Epidermal melanocyte (primary cell): ENCODE results near the gene VPS13D.
"Not testable (repeated sequence)": the region's sequence is repeated elsewhere in the genome, so short reads cannot be mapped to it uniquely, and the experiment has no call there.

Source experiments
- DNase-seq: peaks from one replicate; pipeline ENCODE4 v3.0.0; 2011; ENCODE audit warnings: low spot score; ENCODE audit not compliant: insufficient read length

The VPS13D gene

DNA sequence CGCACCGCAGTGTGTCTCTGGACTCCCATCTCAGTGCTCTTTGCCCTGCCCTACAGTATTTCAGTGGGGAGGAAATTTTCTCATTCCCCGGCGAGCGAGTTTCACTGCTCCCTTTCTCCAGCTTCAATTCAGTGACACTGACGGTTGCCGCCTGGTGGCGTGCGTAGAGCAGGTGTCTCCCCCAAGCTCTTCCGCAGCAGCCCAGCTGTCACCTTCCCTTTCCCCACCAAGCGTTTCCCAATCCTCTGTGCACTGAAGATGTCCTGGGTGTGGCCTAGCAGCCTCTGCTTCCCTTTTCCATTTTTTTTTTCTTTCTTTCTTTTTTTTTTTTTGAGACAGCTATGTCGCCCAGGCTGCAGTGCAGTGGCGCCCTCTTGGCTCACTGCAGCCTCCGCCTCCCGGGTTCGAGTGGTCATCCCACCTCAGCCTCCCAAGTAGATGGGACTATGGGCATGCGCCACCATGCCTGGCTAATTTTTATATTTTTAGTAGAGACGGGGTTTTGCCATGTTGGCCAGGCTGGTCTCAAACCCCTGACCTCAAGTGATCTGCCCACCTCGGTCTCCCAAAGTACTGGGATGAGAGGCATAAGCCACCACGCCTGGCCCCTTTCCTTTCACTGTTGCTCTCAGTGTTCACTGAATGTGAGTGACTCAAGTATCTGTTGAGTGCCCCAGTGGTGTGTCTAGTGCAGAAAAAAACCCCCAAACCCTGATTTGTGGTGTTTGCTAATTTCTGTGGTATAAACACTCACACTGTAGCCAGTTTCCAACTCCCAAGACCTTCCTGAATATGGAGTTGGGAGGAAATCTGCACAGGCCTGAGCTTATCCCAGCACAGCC, 33.0 kb upstream of the VPS13D start:
- DNase-seq, result no peak

GRCh38 chr1:12197483-12197880, 32.3 kb upstream of the VPS13D start:
- no peak for DNase-seq

GRCh38 chr1:12200208-12200607, 29.6 kb upstream of the VPS13D start:
- DNase-seq, result no peak

GRCh38 chr1:12201352-12202189, 28.3 kb upstream of the VPS13D start:
- no peak for DNase-seq

GRCh38 chr1:12202190-12202497, 27.7 kb upstream of the VPS13D start:
- no peak for DNase-seq

DNA sequence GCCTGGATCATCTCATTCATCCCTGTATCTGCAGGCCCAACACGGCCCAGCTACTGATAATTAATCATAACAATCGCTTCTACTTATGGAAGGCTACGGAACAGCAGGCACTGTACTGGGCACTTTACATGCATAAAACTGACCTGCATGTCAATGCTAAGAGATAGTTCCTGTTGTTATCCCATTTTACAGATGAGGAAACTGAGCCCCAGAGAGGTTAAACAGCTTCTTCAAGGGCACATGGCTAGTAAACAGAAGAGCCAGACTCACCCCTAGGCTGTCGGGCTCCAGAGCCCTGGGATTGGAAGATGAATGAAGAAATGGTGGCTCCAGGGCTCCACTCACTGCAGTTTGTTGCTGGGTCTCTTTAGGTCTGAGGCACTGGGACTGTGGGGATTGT, 27.3 kb upstream of the VPS13D start:
- no peak for DNase-seq

DNA sequence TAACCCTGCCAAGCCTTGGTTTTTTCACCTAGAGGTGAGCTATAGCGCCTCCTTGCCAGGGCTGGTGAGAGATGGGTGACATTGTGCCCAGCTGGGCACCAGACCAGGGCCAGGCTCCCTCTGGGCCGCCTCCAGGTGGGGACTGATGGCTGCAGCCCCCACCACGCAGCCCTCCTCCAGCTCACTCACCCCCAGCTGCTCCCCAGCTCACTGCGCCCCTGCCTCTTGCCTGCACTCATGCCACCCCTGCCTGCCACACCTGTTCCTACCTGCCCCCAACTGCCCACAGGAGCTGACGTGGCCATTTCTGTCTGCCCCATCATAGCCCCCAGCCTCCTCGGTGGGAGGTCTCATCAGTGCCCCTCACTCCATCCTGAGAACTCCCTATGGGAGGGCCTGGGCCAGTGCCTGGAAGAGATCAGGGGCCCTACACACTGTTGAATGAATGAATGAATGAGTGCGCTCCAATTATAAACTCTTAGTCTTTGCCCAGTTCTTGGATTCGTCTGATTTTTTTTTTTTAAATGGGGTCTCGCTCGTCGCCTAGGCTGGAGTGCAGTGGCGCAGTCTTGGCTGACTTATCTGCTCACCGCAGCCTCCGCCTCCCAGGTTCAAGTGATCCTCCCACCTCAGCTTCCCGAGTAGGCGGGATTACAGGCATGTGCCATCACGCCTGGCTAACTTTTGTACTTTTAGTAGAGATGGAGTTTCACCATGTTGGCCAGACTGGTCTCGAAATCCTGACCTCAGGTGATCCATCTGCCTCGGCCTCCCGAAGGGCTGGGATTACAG, 26.4 kb upstream of the VPS13D start:
- no peak for DNase-seq

DNA sequence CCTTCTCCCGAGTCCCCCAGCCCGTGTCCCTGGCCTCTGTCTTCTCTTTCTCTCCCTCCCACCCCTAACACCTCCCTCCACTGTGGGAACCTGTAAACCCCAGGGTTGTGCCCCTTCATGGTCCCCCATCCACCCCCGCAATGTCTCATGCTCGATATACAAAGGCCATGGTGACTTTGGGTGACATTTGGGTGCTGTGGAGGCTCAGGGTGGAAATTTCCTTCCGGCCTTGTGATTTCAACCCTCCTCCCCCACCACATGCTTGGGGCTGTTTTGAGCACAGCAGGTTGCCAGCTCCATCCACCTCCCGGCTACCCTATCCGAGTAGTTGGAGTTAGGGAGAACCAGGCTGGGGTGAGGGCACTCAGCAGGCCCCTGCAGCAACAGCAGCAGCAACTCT, 25.7 kb upstream of the VPS13D start:
- no peak for DNase-seq

DNA sequence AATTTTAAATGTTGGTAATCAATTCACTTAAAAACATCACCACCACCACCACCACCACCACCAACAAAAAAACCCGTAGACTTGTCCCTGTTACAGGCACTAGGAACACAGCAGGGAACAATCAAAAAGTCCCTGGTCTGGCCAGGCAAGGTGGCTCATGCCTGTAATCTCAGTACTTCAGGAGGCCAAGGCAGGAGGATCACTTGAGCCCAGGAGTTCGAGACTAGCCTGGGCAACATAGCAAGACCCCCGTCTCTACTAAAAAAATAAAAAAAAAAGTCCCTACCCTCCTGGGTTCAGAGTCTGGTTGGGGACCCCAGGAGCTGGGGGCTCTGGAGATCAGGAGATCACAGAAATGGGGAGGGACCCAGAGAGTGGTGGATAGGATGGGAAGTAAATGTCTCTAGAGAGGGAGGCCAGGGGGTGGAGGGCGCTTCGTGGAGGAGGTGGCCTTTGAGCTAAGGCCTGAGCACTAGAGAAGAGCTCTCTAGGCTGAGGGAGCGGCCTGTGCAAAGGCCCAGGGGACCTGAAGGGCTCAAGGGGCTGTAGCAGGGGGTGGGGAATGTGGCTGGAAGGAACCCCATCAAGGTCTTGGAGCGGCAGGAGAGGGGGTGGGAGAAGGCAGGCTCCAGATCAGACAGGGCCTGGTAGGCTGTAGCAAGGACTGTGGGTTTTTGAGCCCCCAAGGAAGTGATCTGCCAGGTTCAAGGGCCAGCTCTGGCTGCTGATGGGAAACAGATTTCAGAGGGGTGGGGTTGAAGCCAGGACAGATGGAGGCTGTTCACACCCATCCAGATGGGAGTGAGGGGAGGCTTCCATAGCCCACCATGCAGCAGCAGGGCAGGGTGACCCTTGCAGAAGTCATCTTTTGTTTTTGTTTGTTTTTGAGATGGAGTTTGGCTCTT, 24.8 kb upstream of the VPS13D start:
- DNase-seq, result no peak

DNA sequence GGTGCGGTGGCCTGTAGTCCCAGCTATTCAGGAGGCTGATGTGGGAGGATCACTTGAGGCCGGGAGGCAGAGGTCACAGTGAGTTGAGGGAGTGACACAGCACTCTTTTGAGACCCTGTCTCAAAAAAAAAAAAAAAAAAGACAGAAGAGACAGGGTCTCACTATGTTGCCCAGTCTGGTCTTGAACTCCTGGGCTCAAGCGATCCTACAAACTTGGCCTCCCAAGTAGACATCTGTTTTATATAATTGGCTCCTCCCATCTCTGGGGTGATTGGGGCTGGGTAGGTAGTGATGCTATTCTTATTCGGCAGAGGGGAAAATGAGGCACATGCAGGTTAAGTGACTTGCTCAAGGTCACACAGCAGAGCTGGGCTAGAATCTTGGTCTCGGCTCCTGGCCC, 23.6 kb upstream of the VPS13D start:
- no peak for DNase-seq

GRCh38 chr1:12206792-12207424, 22.9 kb upstream of the VPS13D start:
- no peak for DNase-seq

GRCh38 chr1:12208271-12208670, 21.6 kb upstream of the VPS13D start:
- DNase-seq, result no peak

DNA sequence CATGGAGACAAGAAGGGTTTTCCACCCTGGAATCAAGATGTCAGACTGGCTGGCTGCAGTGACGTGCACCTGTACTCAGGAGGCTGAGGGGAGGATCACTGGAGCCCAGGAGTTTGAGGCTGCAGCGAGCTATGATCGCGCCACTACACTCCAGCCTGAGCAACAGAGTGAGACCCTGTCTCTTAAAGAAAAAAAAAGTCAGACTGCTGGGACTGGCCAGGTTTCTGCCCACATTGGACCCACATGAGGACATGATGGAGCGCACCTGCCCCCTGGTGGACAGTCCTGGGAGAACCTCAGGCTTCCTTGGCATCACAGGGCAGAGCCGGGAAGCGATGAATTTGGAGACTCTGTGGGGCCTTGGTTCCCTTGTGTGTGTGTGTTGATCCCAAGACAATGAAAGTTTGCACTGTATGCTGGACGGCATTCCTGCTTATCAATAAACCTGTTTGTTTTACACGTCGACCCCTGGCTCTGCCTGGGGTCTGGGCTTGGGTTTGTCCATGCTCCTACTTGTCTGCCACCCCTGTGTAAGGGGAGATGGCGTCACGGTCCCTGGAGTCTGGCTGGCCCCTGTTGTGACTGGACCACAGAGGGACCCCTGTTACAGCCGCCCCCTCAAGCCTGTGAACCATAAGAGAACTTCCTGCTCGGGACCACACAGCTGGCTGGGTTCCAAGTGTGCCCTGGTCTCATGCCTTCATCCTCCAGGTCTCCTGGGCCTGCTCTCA, 20.9 kb upstream of the VPS13D start:
- peak; percentile 94 for DNase-seq

DNA sequence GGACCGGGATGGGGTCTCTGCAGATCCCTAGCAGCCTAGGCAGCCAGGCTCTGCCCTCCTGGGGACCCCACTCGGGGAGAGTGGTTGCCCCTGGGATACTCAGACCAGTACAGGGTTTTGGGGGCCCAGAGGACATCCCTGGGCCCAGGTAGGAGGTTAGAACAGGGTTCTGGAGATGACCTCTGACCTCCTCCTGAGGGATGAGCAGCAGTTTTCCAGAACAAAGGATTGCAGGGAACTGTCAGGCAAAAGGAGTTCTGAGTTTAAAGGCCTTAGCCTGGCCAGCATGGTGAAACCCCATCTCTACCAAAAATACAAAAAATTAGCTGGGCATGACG, 20.4 kb upstream of the VPS13D start:
- DNase-seq, result no peak

- DNase-seq, result no peak
Measured at GRCh38 chr1:12215118-12215961, 14.5 kb upstream of the VPS13D start.

DNA sequence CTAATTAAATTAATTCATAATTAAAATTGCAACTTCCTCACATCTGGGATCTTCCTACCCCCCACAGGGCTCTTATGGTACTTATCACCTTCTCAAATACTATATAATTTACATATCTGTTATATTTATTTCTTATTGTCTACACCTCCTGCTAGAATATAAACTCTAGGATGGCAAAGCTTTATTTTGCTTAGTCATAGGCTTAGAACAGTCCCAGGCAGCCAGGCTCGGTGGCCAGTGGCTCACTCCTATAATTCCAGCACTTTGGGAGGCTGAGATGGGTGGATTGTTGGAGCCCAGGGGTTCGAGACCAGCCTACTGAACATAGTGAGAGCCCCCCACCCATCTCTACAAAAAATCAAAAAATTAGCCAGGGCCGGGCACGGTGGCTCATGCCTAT, 10.0 kb upstream of the VPS13D start:
- no peak for DNase-seq

DNA sequence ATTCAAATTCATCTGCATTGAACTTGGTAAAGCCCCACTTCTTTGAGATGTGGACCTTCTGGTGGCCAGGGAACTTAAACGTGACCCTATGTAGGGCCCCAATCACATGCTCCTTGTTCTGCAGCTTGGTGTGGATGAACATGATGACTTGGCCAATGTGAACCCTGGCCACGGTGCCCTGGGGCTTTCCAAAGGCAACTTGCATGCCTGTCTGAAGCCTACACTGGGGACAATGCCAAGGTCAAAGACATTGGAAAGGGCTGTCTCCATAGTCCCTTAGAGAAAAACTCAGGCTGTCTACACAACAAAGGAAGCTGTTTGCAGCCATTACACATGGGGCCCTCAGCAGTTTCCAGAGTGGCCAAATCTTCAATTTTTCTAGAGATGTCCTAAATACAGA, 8.9 kb upstream of the VPS13D start:
- no peak for DNase-seq

- DNase-seq, result not testable (repeated sequence)
Measured at GRCh38 chr1:12222700-12223099, 7.1 kb upstream of the VPS13D start.

- not testable (repeated sequence) for DNase-seq
Measured at GRCh38 chr1:12224092-12224491, 5.7 kb upstream of the VPS13D start.
